DND-41 (cell line): Measurements from ENCODE around the gene MAP3K2.

ENCODE experiments used
- EZH2 ChIP-seq: IDR thresholded peaks from 3 replicates; pipeline ENCODE4 v1.6.1; 2012; ENCODE audit warnings: borderline replicate concordance, low read depth, mild to moderate bottlenecking, moderate library complexity, low read length, inconsistent platforms; ENCODE audit not compliant: severe bottlenecking
- TF ChIP-seq, protein P1 (sequence below): IDR thresholded peaks from 2 replicates; pipeline ENCODE4 v1.5.1; 2012; ENCODE audit warnings: borderline replicate concordance, low read length, moderate library complexity, mild to moderate bottlenecking; ENCODE audit not compliant: poor library complexity, severe bottlenecking; ENCODE audit errors: extremely low read depth

DNA sequence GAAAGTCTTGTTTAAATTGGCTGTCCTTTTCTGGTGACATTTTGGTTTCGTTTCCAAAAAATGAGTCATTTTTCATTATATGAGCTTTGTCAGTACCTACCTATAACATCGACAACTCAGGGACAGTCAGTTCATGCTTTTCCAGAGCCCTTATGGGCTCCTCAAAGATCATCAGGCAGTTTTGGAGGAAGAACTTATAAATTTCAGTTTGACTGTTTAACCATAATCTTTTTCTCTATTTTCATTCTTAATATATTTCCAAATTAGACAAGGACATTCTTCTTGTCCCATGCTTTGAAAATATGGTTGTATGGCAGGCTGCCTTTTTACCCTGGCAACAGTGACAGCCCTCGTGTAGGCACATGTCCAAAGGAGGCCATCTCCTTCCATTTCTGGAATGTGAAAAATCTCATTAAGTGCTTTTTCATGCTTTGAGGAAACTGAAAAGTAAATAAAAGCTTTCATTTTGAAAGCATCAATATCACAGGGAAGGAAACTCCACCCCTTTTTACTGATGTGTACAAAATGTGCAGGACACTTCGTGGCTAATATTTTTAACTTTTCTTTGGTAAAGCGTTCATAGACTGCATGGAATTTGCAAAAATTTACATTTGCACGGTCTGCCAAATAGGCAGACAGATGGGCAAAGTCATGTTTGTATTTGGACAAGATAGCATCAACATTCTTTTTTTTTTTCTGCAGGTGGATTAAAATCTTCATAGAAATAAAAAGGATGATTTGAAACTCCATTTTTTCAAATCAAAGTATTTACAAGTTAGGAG is 23.3 kb upstream of the MAP3K2 start:
- TF ChIP-seq EZH2 = no peak
- TF ChIP-seq, protein P1, sequence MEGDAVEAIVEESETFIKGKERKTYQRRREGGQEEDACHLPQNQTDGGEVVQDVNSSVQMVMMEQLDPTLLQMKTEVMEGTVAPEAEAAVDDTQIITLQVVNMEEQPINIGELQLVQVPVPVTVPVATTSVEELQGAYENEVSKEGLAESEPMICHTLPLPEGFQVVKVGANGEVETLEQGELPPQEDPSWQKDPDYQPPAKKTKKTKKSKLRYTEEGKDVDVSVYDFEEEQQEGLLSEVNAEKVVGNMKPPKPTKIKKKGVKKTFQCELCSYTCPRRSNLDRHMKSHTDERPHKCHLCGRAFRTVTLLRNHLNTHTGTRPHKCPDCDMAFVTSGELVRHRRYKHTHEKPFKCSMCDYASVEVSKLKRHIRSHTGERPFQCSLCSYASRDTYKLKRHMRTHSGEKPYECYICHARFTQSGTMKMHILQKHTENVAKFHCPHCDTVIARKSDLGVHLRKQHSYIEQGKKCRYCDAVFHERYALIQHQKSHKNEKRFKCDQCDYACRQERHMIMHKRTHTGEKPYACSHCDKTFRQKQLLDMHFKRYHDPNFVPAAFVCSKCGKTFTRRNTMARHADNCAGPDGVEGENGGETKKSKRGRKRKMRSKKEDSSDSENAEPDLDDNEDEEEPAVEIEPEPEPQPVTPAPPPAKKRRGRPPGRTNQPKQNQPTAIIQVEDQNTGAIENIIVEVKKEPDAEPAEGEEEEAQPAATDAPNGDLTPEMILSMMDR = no peak
